ENCODE measurements around the gene SEMA5B.
A peak's percentile ranks its signal among the peaks of the same experiment; 100 is the strongest.

SEMA5B gene

GRCh38 chr3:123027292-123028232 lies at the start of gene SEMA5B:
SEMA5B (minus strand) TSS chr3:123027763; CDS start chr3:122961263, 66,500 bp downstream.
- peak within 1 kb of the TSS; percentile 67 for H3K4me3 Mint-ChIP-seq
- H3K9me3 Mint-ChIP-seq: no peaks in the 10 kb centered on the region
- H3K36me3 Mint-ChIP-seq (ENCODE audit: low read depth): peaks cover 2% of the 10 kb centered on the region
- DNase-seq (ENCODE audit: low spot score): peak; percentile 12
- H3K4me1 Mint-ChIP-seq (ENCODE audit: low read depth): peaks cover 6% of the 10 kb centered on the region
- H3K27ac Mint-ChIP-seq: no peak within 1 kb of the TSS
- H3K27me3 Mint-ChIP-seq (ENCODE audit: low read depth): peaks cover 65% of the 10 kb centered on the region

DNA sequence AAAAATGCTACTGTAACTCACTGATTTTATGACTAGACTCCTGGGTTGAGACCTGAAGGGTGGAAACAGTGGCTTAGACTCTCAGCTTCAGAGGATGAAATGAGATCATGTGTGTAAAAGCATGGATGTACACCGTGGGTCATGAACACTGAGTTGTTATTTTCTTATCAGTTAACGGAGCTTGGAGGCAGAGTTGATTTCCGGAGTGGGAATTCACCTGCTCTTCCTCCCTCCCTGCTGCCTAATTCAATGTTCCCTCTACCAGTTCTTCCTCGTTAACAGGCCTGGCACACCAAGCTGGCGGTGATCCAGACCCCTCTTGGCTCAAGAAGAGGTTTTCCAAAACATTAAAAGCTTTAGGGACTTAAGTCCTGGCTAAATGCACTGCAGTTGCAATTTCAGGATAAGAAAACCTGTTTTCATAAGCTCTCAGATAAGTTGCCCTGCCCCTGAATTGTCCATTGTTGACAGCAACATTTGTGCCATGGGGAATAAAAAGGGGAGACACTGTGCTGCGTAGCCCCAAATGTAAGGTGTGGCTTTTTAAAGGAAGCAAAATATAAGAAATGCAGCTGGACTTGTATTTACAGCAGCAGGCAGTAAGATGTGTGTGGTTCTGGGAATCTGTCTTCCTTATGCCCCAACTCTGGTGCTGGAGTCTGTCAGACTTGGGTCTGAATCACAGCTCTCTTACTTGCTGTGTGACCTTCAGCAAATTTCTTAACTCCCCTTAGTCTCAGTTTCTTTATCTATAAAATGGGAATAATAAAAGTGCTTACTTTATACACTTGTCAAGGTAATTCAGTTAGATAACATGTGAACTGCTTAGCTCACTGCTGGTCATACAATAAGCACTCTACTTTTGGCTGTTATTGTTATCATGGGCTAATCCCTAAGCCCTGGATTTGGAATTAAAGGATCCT lies 49.2 kb upstream of the SEMA5B start:
- H3K4me1 Mint-ChIP-seq (ENCODE audit: low read depth): peaks cover 17% of the 10 kb centered on the region
- no peak overlapping the region for H3K4me3 Mint-ChIP-seq
- H3K36me3 Mint-ChIP-seq (ENCODE audit: low read depth): peaks cover 1% of the 10 kb centered on the region
- H3K27ac Mint-ChIP-seq: no peak overlapping the region
- no peak for DNase-seq (ENCODE audit: low spot score)
- H3K27me3 Mint-ChIP-seq (ENCODE audit: low read depth): no peaks in the 10 kb centered on the region
- no peaks in the 10 kb centered on the region for H3K9me3 Mint-ChIP-seq

DNA sequence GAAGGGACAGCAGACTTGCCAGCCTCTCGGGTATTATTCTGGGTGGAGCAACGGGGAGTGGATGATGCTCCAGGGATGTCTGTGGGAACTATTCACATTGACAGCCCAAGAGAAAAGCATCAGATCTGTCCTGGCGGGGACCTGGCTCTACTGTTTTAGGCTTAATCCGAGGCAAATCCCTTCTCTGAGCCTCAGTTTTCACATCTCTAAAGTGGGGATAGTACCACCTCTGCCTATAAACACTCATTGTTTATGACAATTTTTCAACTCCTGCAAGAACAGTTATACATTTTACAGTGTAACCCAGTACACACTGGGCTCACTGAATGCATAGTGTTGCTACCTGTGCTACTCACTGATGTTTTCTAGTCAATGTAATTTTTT lies 48.5 kb upstream of the SEMA5B start:
- Mint-ChIP-seq H3K27me3 (ENCODE audit: low read depth) (no peaks in the 10 kb centered on the region), H3K4me1 (ENCODE audit: low read depth) (peaks cover 15% of the 10 kb centered on the region), H3K36me3 (ENCODE audit: low read depth) (peaks cover 1% of the 10 kb centered on the region), H3K4me3 (no peak overlapping the region), H3K27ac (no peak overlapping the region), H3K9me3 (no peaks in the 10 kb centered on the region)
- no peak for DNase-seq (ENCODE audit: low spot score)

DNA sequence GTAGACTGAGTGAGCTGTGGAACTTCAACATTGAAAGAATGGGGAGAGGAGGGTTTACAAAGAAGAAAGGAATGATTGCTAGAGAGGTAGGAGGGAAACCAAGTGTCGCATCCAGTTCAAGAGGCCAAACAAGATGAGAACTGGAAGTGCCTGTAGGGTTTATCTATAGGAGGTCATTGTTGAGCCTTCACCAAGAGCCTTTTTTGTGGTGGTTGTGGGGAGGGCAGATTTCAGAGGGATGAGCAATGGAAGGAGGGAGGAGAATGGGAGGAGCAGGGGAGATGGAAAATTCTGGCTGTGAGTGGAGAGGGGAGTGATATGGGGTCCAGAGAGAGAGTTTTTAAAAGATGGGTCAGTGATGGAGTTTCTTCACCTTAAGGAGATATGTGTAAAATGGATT lies 47.8 kb upstream of the SEMA5B start:
- Mint-ChIP-seq H3K27ac (no peak overlapping the region), H3K4me3 (no peak overlapping the region), H3K36me3 (ENCODE audit: low read depth) (peaks cover 1% of the 10 kb centered on the region), H3K9me3 (no peaks in the 10 kb centered on the region), H3K4me1 (ENCODE audit: low read depth) (peaks cover 15% of the 10 kb centered on the region), H3K27me3 (ENCODE audit: low read depth) (no peaks in the 10 kb centered on the region)
- no peak for DNase-seq (ENCODE audit: low spot score)

DNA sequence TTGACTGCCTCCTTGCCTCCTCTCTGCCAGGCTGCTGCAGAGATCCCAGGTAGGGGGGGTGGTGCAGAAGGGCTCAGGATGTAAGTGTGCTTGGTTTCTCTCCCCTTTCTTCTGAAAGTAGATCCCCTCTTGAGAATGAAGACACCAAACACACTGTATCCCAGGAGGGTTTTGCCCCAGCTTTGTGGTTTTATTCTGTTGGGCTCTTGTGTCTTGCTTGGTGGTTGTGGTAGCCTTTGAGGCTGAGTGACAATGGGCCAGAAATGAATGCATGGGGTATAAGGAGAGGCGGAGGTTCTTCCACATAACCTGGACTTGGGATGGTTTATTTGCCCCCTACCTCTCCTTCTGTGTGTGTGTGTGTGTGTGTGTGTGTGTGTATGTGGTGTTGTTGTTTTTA lies 45.0 kb upstream of the SEMA5B start:
- Mint-ChIP-seq H3K36me3 (ENCODE audit: low read depth) (no peaks in the 10 kb centered on the region), H3K27ac (no peak overlapping the region), H3K9me3 (no peaks in the 10 kb centered on the region), H3K27me3 (ENCODE audit: low read depth) (no peaks in the 10 kb centered on the region), H3K4me1 (ENCODE audit: low read depth) (peaks cover 23% of the 10 kb centered on the region), H3K4me3 (no peak overlapping the region)
- DNase-seq (ENCODE audit: low spot score): no peak

DNA sequence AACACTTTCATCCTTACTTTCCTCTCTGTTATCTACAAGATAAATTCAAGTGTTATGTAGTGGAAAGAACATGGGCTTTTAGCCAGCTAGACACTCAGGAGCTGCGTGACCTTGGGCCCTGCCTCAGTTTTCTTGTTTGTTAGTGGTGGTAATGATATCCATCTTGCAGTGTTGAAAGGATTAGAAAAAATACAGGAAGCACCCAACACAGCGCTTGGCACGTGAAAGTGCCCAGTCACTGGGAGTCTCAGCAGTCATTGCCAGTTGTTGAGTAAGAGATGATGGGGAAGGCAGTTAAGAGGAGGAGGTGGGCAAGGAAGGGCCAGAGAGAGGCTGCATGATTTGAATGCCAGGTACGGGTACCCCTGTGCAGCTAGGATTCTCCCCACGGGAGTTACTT lies 44.6 kb upstream of the SEMA5B start:
- Mint-ChIP-seq H3K9me3 (no peaks in the 10 kb centered on the region), H3K4me1 (ENCODE audit: low read depth) (peaks cover 23% of the 10 kb centered on the region), H3K27me3 (ENCODE audit: low read depth) (no peaks in the 10 kb centered on the region), H3K4me3 (no peak overlapping the region), H3K36me3 (ENCODE audit: low read depth) (no peaks in the 10 kb centered on the region), H3K27ac (no peak overlapping the region)
- DNase-seq (ENCODE audit: low spot score): no peak

- H3K4me3 Mint-ChIP-seq: no peak overlapping the region
- peaks cover 22% of the 10 kb centered on the region for H3K4me1 Mint-ChIP-seq (ENCODE audit: low read depth)
- no peak for DNase-seq (ENCODE audit: low spot score)
- H3K27me3 Mint-ChIP-seq (ENCODE audit: low read depth): no peaks in the 10 kb centered on the region
- H3K9me3 Mint-ChIP-seq: no peaks in the 10 kb centered on the region
- no peaks in the 10 kb centered on the region for H3K36me3 Mint-ChIP-seq (ENCODE audit: low read depth)
- no peak overlapping the region for H3K27ac Mint-ChIP-seq
These were observed 44.0 kb upstream of the SEMA5B start for GRCh38 chr3:123071581-123071980.

- no peak for DNase-seq (ENCODE audit: low spot score)
- Mint-ChIP-seq H3K27ac (no peak overlapping the region), H3K36me3 (ENCODE audit: low read depth) (no peaks in the 10 kb centered on the region), H3K4me3 (no peak overlapping the region), H3K4me1 (ENCODE audit: low read depth) (peaks cover 26% of the 10 kb centered on the region), H3K27me3 (ENCODE audit: low read depth) (no peaks in the 10 kb centered on the region), H3K9me3 (no peaks in the 10 kb centered on the region)
These were observed 43.6 kb upstream of the SEMA5B start for GRCh38 chr3:123071146-123071545.

DNA sequence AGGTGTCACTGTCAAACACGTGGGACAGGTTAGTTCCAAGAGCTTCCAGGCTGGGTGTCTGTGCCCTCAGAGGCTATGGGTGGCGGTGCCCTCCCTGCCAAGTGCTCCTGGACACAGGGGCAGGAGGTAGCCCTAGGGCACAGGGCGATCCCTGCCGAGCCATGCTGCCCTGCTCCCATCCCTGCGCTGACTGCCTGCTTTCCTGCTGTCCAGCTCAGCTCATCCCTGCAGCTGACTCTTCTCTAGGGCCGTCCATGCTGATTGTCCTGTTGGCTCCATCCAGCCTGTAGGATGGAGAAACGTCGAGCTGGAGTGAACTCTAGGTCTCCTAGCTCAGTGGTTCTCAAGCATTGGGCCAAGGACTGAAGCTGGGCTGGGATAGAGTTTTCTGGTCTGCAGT lies 42.9 kb upstream of the SEMA5B start:
- peaks cover 31% of the 10 kb centered on the region for H3K4me1 Mint-ChIP-seq (ENCODE audit: low read depth)
- no peaks in the 10 kb centered on the region for H3K36me3 Mint-ChIP-seq (ENCODE audit: low read depth)
- no peak overlapping the region for H3K27ac Mint-ChIP-seq
- H3K4me3 Mint-ChIP-seq: no peak overlapping the region
- DNase-seq (ENCODE audit: low spot score): no peak
- no peaks in the 10 kb centered on the region for H3K27me3 Mint-ChIP-seq (ENCODE audit: low read depth)
- H3K9me3 Mint-ChIP-seq: no peaks in the 10 kb centered on the region

DNA sequence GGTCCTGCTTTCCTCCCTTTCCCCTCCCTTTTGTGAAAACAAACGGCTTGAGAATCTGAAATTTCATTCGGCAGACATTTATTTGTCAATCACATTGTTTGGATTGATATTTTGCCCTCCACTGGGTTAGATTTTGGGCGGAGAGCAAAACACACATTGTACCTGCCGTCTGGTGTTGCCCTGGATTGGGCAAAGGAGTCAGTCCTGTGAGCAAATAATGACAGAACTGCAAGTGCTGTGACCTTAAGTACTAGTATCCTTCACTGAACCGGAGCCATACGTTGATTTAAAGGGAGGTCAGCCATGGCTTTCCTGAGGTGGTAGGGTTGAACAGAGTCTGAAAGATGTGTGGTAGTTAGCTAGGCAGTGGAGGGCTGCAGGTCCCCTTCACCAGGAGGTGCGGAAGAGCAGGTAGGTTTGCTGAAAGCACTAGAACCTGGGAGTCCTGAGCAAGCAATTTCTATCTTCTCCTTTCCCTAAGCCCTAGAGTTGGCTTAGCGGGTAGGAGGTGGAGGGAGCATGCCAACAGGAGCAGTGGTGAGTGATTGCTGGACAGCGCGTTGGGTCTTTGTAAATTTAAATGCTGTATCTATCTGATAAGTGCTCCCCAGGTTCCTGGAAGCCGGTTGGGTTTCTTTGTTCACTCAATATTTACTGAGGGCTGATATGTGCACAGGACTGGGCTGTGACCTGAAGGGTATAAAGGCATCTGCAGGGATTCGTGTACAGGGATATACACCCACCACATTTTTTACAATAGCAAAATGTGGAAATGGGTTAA lies 41.2 kb upstream of the SEMA5B start:
- Mint-ChIP-seq H3K27me3 (ENCODE audit: low read depth) (no peaks in the 10 kb centered on the region), H3K36me3 (ENCODE audit: low read depth) (no peaks in the 10 kb centered on the region), H3K4me3 (peak overlapping the region; percentile 85), H3K27ac (no peak overlapping the region), H3K9me3 (no peaks in the 10 kb centered on the region), H3K4me1 (ENCODE audit: low read depth) (peaks cover 39% of the 10 kb centered on the region)
- no peak for DNase-seq (ENCODE audit: low spot score)

DNA sequence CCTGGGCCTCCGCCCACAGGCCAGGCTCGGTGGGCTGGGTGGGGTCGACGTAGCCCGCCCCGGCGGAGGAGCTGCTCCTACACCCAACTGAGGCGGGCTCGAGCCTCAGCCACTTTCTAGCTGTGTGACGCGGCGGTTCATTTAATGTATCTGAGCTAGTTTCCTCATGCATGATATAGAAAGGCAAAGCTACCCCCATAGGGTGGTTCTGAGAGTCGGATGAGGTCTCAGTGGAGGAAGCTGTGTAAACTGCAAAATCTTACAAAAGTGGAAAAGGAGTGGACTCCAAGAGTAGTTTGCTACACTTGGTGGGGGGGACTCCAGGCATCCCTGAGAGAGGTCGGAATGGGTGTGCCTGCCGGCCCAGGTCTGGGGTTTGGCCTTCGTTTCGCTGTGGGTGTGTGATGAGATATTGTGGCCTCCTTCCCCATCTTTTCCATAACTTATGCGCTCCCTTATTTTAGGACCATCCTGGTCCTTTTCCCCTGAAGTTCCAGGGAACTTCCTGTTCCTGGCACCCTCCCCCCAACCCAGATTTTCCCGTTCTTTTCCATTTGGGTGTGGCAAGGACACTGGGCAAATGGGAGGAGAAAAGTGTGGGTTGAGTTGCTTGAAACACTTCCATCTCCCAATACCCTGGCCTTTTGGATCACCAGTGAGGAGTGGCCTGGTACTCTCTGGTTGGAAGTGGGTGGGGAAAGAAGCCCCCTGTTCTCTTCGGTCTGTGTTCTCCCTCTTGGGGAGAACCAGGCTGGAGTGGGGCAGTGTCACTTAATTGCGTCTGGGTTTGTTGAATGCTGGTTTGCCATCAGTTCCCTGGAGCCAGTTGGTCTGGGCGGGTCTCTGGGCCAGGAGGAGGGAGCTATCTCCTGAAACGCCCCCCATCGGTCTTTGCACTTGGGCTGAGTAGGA lies 40.4 kb upstream of the SEMA5B start:
- Mint-ChIP-seq H3K36me3 (ENCODE audit: low read depth) (no peaks in the 10 kb centered on the region), H3K4me3 (peak overlapping the region; percentile 85), H3K27ac (peak overlapping the region; percentile 39), H3K9me3 (no peaks in the 10 kb centered on the region), H3K4me1 (ENCODE audit: low read depth) (peaks cover 39% of the 10 kb centered on the region), H3K27me3 (ENCODE audit: low read depth) (no peaks in the 10 kb centered on the region)
- peak; percentile 12 for DNase-seq (ENCODE audit: low spot score)

- H3K27me3 Mint-ChIP-seq (ENCODE audit: low read depth): peaks cover 3% of the 10 kb centered on the region
- H3K4me3 Mint-ChIP-seq: peak within 1 kb of the TSS; percentile 85
- H3K4me1 Mint-ChIP-seq (ENCODE audit: low read depth): peaks cover 35% of the 10 kb centered on the region
- peak; percentile 77 for DNase-seq (ENCODE audit: low spot score)
- no peaks in the 10 kb centered on the region for H3K9me3 Mint-ChIP-seq
- peak within 1 kb of the TSS; percentile 47 for H3K27ac Mint-ChIP-seq
- no peaks in the 10 kb centered on the region for H3K36me3 Mint-ChIP-seq (ENCODE audit: low read depth)
These were observed 39.5 kb upstream of the SEMA5B start, which contains the start of gene PDIA5 for GRCh38 chr3:123066896-123067688. PDIA5 (plus strand) TSS chr3:123067025; CDS start chr3:123067165, 140 bp downstream.
